HK-2 (cell line): ENCODE results near the gene MYL5.
"Not testable (repeated sequence)": the region's sequence is repeated elsewhere in the genome, so short reads cannot be mapped to it uniquely, and the experiment has no call there.

Source experiments
- DNase-seq: peaks from one replicate; pipeline ENCODE4 v3.0.0-alpha.2; 2018; ENCODE audit not compliant: unreplicated experiment

Gene MYL5

GRCh38 chr4:729336-730315 lies 55.3 kb downstream of the MYL5 start:
- no peak for DNase-seq

GRCh38 chr4:730511-730910 lies 56.2 kb downstream of the MYL5 start:
- no peak for DNase-seq

- not testable (repeated sequence) for DNase-seq
Measured at GRCh38 chr4:730946-731904, 56.9 kb downstream of the MYL5 start.
